ENCODE data around the gene DDR2.
"Not testable (repeated sequence)": the region's sequence is repeated elsewhere in the genome, so short reads cannot be mapped to it uniquely, and the experiment has no call there.

Gene DDR2

DNA sequence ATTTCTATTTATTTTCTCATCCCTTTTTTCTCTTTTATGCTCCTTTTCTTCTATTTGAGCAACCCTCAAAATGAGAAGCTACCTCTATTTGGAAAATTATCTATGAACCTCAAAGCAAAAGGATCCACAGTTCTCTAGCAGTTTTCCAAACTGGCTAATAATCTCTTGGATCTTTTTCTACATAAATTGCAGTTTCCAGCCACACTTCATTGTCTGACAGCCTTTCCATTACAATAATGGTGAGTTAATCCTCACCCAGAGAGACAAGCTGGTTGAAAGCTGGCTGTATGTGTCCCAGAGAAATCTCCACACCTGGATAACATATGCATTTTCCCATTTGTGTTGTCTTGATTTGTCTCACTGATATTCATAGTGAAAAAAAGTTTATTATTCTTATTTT lies 141.7 kb downstream of the DDR2 start:
- no peaks in the 10 kb centered on the region for H3K79me2 ChIP-seq (ENCODE audit: control insufficient read depth, insufficient read depth, low read length)
- no peaks in the 10 kb centered on the region for H3K27me3 ChIP-seq (ENCODE audit: insufficient read depth, low read length, poor library complexity)
- H3K4me3 ChIP-seq (ENCODE audit: low read length) = no peak overlapping the region
- DNase-seq = no peak
- H3K27ac ChIP-seq (ENCODE audit: low read depth, low read length) = no peak overlapping the region
- no peak overlapping the region for H3K23ac ChIP-seq (ENCODE audit: low read length)
- H3K4me1 ChIP-seq (ENCODE audit: control insufficient read depth, low read depth, low read length) = no peaks in the 10 kb centered on the region
- H2BK120ac ChIP-seq (ENCODE audit: low read depth, low read length) = no peak overlapping the region
- no peak overlapping the region for H3K4ac ChIP-seq (ENCODE audit: low read depth, low read length)
- H3K4me2 ChIP-seq (ENCODE audit: low read length) = no peak overlapping the region
- H3K18ac ChIP-seq (ENCODE audit: low read length) = no peak overlapping the region
- no peaks in the 10 kb centered on the region for H3K79me1 ChIP-seq (ENCODE audit: low read length)
- H2BK15ac ChIP-seq (replicated peaks; ENCODE audit: low read depth) = no peak overlapping the region
- no peaks in the 10 kb centered on the region for H3K36me3 ChIP-seq (ENCODE audit: control insufficient read depth, insufficient read depth, low read length)
- no peak overlapping the region for H3K56ac ChIP-seq (ENCODE audit: low read length)
- no peak overlapping the region for H4K8ac ChIP-seq (ENCODE audit: low read depth, low read length)
- H2BK5ac ChIP-seq (ENCODE audit: low read length) = no peak overlapping the region
- H3K9ac ChIP-seq (ENCODE audit: low read length) = no peak overlapping the region
- no peak overlapping the region for H2AK5ac ChIP-seq (ENCODE audit: low read length)
- H4K5ac ChIP-seq (ENCODE audit: low read length) = no peak overlapping the region

DNA sequence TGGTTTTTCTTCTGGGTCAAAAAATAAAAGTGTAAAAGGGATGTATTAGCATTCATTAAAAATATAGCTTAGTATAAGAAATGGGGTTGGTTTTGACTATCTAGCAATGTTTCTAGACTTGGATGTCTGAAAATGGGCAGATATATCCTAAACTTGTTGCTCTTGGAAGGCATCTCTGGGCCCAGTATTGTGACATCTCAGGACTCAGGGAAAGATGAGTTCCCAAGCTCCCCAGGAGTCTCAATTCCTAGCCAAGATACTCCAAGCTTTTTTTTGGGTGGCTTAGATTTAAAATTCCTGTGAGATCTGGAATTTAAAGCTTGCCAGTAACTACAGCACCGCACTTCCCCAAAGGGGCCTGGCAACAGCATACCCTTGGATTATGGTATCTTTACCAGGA lies 146.8 kb downstream of the DDR2 start:
- H3K9ac ChIP-seq (ENCODE audit: low read length) = no peak overlapping the region
- H2BK15ac ChIP-seq (replicated peaks; ENCODE audit: low read depth) = no peak overlapping the region
- no peak overlapping the region for H2BK5ac ChIP-seq (ENCODE audit: low read length)
- no peak overlapping the region for H4K8ac ChIP-seq (ENCODE audit: low read depth, low read length)
- no CpG with 5 or more reads among the region's 1 CpG for WGBS (ENCODE audit: extremely low coverage, insufficient coverage, low lambda C conversion rate)
- no peaks in the 10 kb centered on the region for H3K36me3 ChIP-seq (ENCODE audit: control insufficient read depth, insufficient read depth, low read length)
- H3K56ac ChIP-seq (ENCODE audit: low read length) = no peak overlapping the region
- H3K4me3 ChIP-seq (ENCODE audit: low read length) = no peak overlapping the region
- H3K27ac ChIP-seq (ENCODE audit: low read depth, low read length) = no peak overlapping the region
- no peak for DNase-seq
- no peaks in the 10 kb centered on the region for H3K27me3 ChIP-seq (ENCODE audit: insufficient read depth, low read length, poor library complexity)
- H3K18ac ChIP-seq (ENCODE audit: low read length) = no peak overlapping the region
- H2AK5ac ChIP-seq (ENCODE audit: low read length) = no peak overlapping the region
- H2BK120ac ChIP-seq (ENCODE audit: low read depth, low read length) = no peak overlapping the region
- no peaks in the 10 kb centered on the region for H3K4me1 ChIP-seq (ENCODE audit: control insufficient read depth, low read depth, low read length)
- H3K79me2 ChIP-seq (ENCODE audit: control insufficient read depth, insufficient read depth, low read length) = no peaks in the 10 kb centered on the region
- no peak overlapping the region for H3K4ac ChIP-seq (ENCODE audit: low read depth, low read length)
- H3K23ac ChIP-seq (ENCODE audit: low read length) = no peak overlapping the region
- no peak overlapping the region for H4K5ac ChIP-seq (ENCODE audit: low read length)
- H3K4me2 ChIP-seq (ENCODE audit: low read length) = no peak overlapping the region
- no peaks in the 10 kb centered on the region for H3K79me1 ChIP-seq (ENCODE audit: low read length)

- no peak overlapping the region for H3K18ac ChIP-seq (ENCODE audit: low read length)
- H2BK5ac ChIP-seq (ENCODE audit: low read length) = no peak overlapping the region
- no peak for DNase-seq
- H3K4me2 ChIP-seq (ENCODE audit: low read length) = no peak overlapping the region
- no peak overlapping the region for H2BK15ac ChIP-seq (replicated peaks; ENCODE audit: low read depth)
- H3K9ac ChIP-seq (ENCODE audit: low read length) = no peak overlapping the region
- no peaks in the 10 kb centered on the region for H3K79me1 ChIP-seq (ENCODE audit: low read length)
- no peak overlapping the region for H3K23ac ChIP-seq (ENCODE audit: low read length)
- H3K4me1 ChIP-seq (ENCODE audit: control insufficient read depth, low read depth, low read length) = no peaks in the 10 kb centered on the region
- no peak overlapping the region for H3K4ac ChIP-seq (ENCODE audit: low read depth, low read length)
- H2BK120ac ChIP-seq (ENCODE audit: low read depth, low read length) = no peak overlapping the region
- H3K27me3 ChIP-seq (ENCODE audit: insufficient read depth, low read length, poor library complexity) = no peaks in the 10 kb centered on the region
- no peak overlapping the region for H3K27ac ChIP-seq (ENCODE audit: low read depth, low read length)
- no peak overlapping the region for H3K56ac ChIP-seq (ENCODE audit: low read length)
- H2AK5ac ChIP-seq (ENCODE audit: low read length) = no peak overlapping the region
- no peak overlapping the region for H4K8ac ChIP-seq (ENCODE audit: low read depth, low read length)
- H3K36me3 ChIP-seq (ENCODE audit: control insufficient read depth, insufficient read depth, low read length) = no peaks in the 10 kb centered on the region
- H3K79me2 ChIP-seq (ENCODE audit: control insufficient read depth, insufficient read depth, low read length) = no peaks in the 10 kb centered on the region
- H3K4me3 ChIP-seq (ENCODE audit: low read length) = no peak overlapping the region
- no peak overlapping the region for H4K5ac ChIP-seq (ENCODE audit: low read length)
Observed at GRCh38 chr1:162782671-162783070, 150.4 kb downstream of the DDR2 start.

GRCh38 chr1:162784926-162785325 lies 152.7 kb downstream of the DDR2 start:
- not testable (repeated sequence) for H2BK120ac ChIP-seq (ENCODE audit: low read depth, low read length); H3K27me3 ChIP-seq (ENCODE audit: insufficient read depth, low read length, poor library complexity); H3K79me2 ChIP-seq (ENCODE audit: control insufficient read depth, insufficient read depth, low read length); H2BK5ac ChIP-seq (ENCODE audit: low read length); H3K36me3 ChIP-seq (ENCODE audit: control insufficient read depth, insufficient read depth, low read length); H2AK5ac ChIP-seq (ENCODE audit: low read length); H3K4me2 ChIP-seq (ENCODE audit: low read length); H3K27ac ChIP-seq (ENCODE audit: low read depth, low read length); H3K4me3 ChIP-seq (ENCODE audit: low read length); DNase-seq; H3K79me1 ChIP-seq (ENCODE audit: low read length); H3K23ac ChIP-seq (ENCODE audit: low read length); H3K56ac ChIP-seq (ENCODE audit: low read length); H4K5ac ChIP-seq (ENCODE audit: low read length); H3K18ac ChIP-seq (ENCODE audit: low read length); H4K8ac ChIP-seq (ENCODE audit: low read depth, low read length); H3K4me1 ChIP-seq (ENCODE audit: control insufficient read depth, low read depth, low read length); H3K9ac ChIP-seq (ENCODE audit: low read length); H3K4ac ChIP-seq (ENCODE audit: low read depth, low read length); H2BK15ac ChIP-seq (replicated peaks; ENCODE audit: low read depth)
- no CpG with 5 or more reads among the region's 1 CpG for WGBS (ENCODE audit: extremely low coverage, insufficient coverage, low lambda C conversion rate)

- not testable (repeated sequence) for H3K36me3 ChIP-seq (ENCODE audit: control insufficient read depth, insufficient read depth, low read length); H3K27me3 ChIP-seq (ENCODE audit: insufficient read depth, low read length, poor library complexity); H3K23ac ChIP-seq (ENCODE audit: low read length); H3K79me2 ChIP-seq (ENCODE audit: control insufficient read depth, insufficient read depth, low read length); H3K9ac ChIP-seq (ENCODE audit: low read length); H2AK5ac ChIP-seq (ENCODE audit: low read length); H4K8ac ChIP-seq (ENCODE audit: low read depth, low read length); H3K4ac ChIP-seq (ENCODE audit: low read depth, low read length); H4K5ac ChIP-seq (ENCODE audit: low read length); H3K18ac ChIP-seq (ENCODE audit: low read length); H2BK15ac ChIP-seq (replicated peaks; ENCODE audit: low read depth); H3K4me3 ChIP-seq (ENCODE audit: low read length); H3K4me2 ChIP-seq (ENCODE audit: low read length); H3K27ac ChIP-seq (ENCODE audit: low read depth, low read length); DNase-seq; H3K79me1 ChIP-seq (ENCODE audit: low read length); H2BK5ac ChIP-seq (ENCODE audit: low read length); H2BK120ac ChIP-seq (ENCODE audit: low read depth, low read length); H3K4me1 ChIP-seq (ENCODE audit: control insufficient read depth, low read depth, low read length)
- WGBS (ENCODE audit: extremely low coverage, insufficient coverage, low lambda C conversion rate) = no CpG with 5 or more reads among the region's 1 CpG
- peak overlapping the region; percentile 25 for H3K56ac ChIP-seq (ENCODE audit: low read length)
Observed at GRCh38 chr1:162788783-162789182, 156.5 kb downstream of the DDR2 start.

GRCh38 chr1:162790303-162790984 lies 158.2 kb downstream of the DDR2 start, which contains the start of gene HSD17B7:
TSS of gene HSD17B7 (plus strand) at chr1:162790702. CDS start at chr1:162790801, 99 bp downstream.
- H2BK15ac ChIP-seq (replicated peaks; ENCODE audit: low read depth); H3K4ac ChIP-seq (ENCODE audit: low read depth, low read length); H2BK5ac ChIP-seq (ENCODE audit: low read length); H3K36me3 ChIP-seq (ENCODE audit: control insufficient read depth, insufficient read depth, low read length); H4K8ac ChIP-seq (ENCODE audit: low read depth, low read length); H2BK120ac ChIP-seq (ENCODE audit: low read depth, low read length); H3K4me3 ChIP-seq (ENCODE audit: low read length); H3K4me2 ChIP-seq (ENCODE audit: low read length); H3K18ac ChIP-seq (ENCODE audit: low read length); H3K79me2 ChIP-seq (ENCODE audit: control insufficient read depth, insufficient read depth, low read length); H3K27me3 ChIP-seq (ENCODE audit: insufficient read depth, low read length, poor library complexity); H4K5ac ChIP-seq (ENCODE audit: low read length); H2AK5ac ChIP-seq (ENCODE audit: low read length); H3K79me1 ChIP-seq (ENCODE audit: low read length); H3K23ac ChIP-seq (ENCODE audit: low read length); H3K4me1 ChIP-seq (ENCODE audit: control insufficient read depth, low read depth, low read length): not testable (repeated sequence)
- Histone ChIP-seq H3K56ac (ENCODE audit: low read length) (peak within 1 kb of the TSS; percentile 73), H3K9ac (ENCODE audit: low read length) (peak within 1 kb of the TSS; percentile 44), H3K27ac (ENCODE audit: low read depth, low read length) (peak within 1 kb of the TSS; percentile 84)
- peak; percentile 96 for DNase-seq
- WGBS (ENCODE audit: extremely low coverage, insufficient coverage, low lambda C conversion rate) = no CpG with 5 or more reads among the region's 49 CpGs

Data from mesendoderm (in vitro differentiated cells).